HepG2 (cell line): ENCODE measurements around the gene PCIF1. TPM values are rescaled to one million over a fixed set of nuclear protein-coding genes. Genes with fewer than 3 reads are reported as not detected.

Experiments used
- AHDC1 ChIP-seq: sonication (generic); formaldehyde crosslinking; IDR thresholded peaks from 2 replicates; pipeline ENCODE4 v1.5.1; 2020; ENCODE audit warnings: mild to moderate bottlenecking, missing genetic modification reagents, borderline replicate concordance
- DNMT1 ChIP-seq: sonication (generic); formaldehyde crosslinking; IDR thresholded peaks from 2 replicates; pipeline ENCODE4 v1.5.1; 2020; ENCODE audit warnings: mild to moderate bottlenecking, missing genetic modification reagents
- KDM5B ChIP-seq: sonication (generic); formaldehyde crosslinking; IDR thresholded peaks from 2 replicates; pipeline ENCODE4 v1.4.0; 2020; ENCODE audit warnings: missing genetic modification reagents, mild to moderate bottlenecking, borderline replicate concordance
- MTF1 ChIP-seq: sonication (generic); formaldehyde crosslinking; IDR thresholded peaks from 2 replicates; pipeline ENCODE4 v1.5.0; 2020; ENCODE audit warnings: missing genetic modification reagents
- PAWR ChIP-seq: sonication (generic); formaldehyde crosslinking; IDR thresholded peaks from 2 replicates; pipeline ENCODE4 v1.4.0; 2020; ENCODE audit warnings: missing genetic modification reagents, mild to moderate bottlenecking, borderline replicate concordance
- SCMH1 ChIP-seq: sonication (generic); formaldehyde crosslinking; IDR thresholded peaks from 2 replicates; pipeline ENCODE4 v1.9.0; 2021; ENCODE audit warnings: missing genetic modification reagents, mild to moderate bottlenecking, borderline replicate concordance
- SNAPC5 ChIP-seq: sonication (generic); formaldehyde crosslinking; IDR thresholded peaks from 2 replicates; pipeline ENCODE4 v1.8.1; 2023; ENCODE audit warnings: mild to moderate bottlenecking, missing genetic modification reagents, borderline replicate concordance
- SSRP1 ChIP-seq: IDR thresholded peaks from 2 replicates; pipeline ENCODE4 v1.6.1; 2016; ENCODE audit warnings: control low read depth
- TIGD3 ChIP-seq: sonication (generic); formaldehyde crosslinking; IDR thresholded peaks from 2 replicates; pipeline ENCODE4 v1.5.1; 2020; ENCODE audit warnings: mild to moderate bottlenecking, missing genetic modification reagents, borderline replicate concordance
- TOPORS ChIP-seq: sonication (generic); formaldehyde crosslinking; IDR thresholded peaks from 2 replicates; pipeline ENCODE4 v1.8.0; 2023; ENCODE audit warnings: mild to moderate bottlenecking, missing genetic modification reagents
- TP53 ChIP-seq: sonication (generic); formaldehyde crosslinking; conservative IDR thresholded peaks from 2 replicates; pipeline ENCODE4 v1.4.0; 2020; ENCODE audit warnings: missing genetic modification reagents
- ZFP1 ChIP-seq: IDR thresholded peaks from 2 replicates; pipeline ENCODE4 v1.6.1; 2016
- ZNF343 ChIP-seq: sonication (generic); formaldehyde crosslinking; IDR thresholded peaks from 2 replicates; pipeline ENCODE4 v1.4.0; 2020; ENCODE audit warnings: mild to moderate bottlenecking, missing genetic modification reagents
- ZNF546 ChIP-seq: sonication (generic); formaldehyde crosslinking; conservative IDR thresholded peaks from 2 replicates; pipeline ENCODE4 v1.8.1; 2023; ENCODE audit warnings: mild to moderate bottlenecking, missing genetic modification reagents
- ZNF549 ChIP-seq: sonication (generic); formaldehyde crosslinking; IDR thresholded peaks from 2 replicates; pipeline ENCODE4 v1.5.0; 2020; ENCODE audit warnings: missing genetic modification reagents
- ZNF557 ChIP-seq: sonication (generic); formaldehyde crosslinking; IDR thresholded peaks from 2 replicates; pipeline ENCODE4 v1.4.0; 2020; ENCODE audit warnings: missing genetic modification reagents
- ZNF580 ChIP-seq: IDR thresholded peaks from 2 replicates; pipeline ENCODE4 v1.6.1; 2016; ENCODE audit warnings: low read depth, borderline replicate concordance
- ZNF598 ChIP-seq: sonication (generic); formaldehyde crosslinking; IDR thresholded peaks from 2 replicates; pipeline ENCODE4 v1.5.1; 2020; ENCODE audit warnings: mild to moderate bottlenecking, missing genetic modification reagents, borderline replicate concordance
- ZNF691 ChIP-seq: sonication (generic); formaldehyde crosslinking; IDR thresholded peaks from 2 replicates; pipeline ENCODE4 v1.4.0; 2020; ENCODE audit warnings: missing genetic modification reagents, low read depth, mild to moderate bottlenecking, borderline replicate concordance
- ZSCAN12 ChIP-seq: sonication (generic); formaldehyde crosslinking; IDR thresholded peaks from 2 replicates; pipeline ENCODE4 v1.9.0; 2021; ENCODE audit warnings: mild to moderate bottlenecking, missing genetic modification reagents
- ZZZ3 ChIP-seq: sonication (generic); formaldehyde crosslinking; IDR thresholded peaks from 2 replicates; pipeline ENCODE4 v1.4.0; 2020; ENCODE audit warnings: missing genetic modification reagents, mild to moderate bottlenecking, borderline replicate concordance
- polyA plus RNA-seq, 8 experiments: library from polyadenylated mRNA; depleted of rRNA in 3 of 8; stranded (reverse) in 7 of 8; unstranded in 1 of 8; fragments of >200 nt; fragmentation: Illumina TruSeq in 4 of 8; extraction: Trizol in 4 of 8; gene quantifications; 2 replicates each; pipeline versions ENCODE4 v1.2.1 to v1.2.3, GENCODE V29; 2011 to 2016; ENCODE audit warnings: low read depth in 4 of 8, missing spikeins in 1 of 8, mixed read lengths in 1 of 8; ENCODE audit not compliant: insufficient read depth in 1 of 8
- total RNA-seq, 5 experiments: library from RNA; depleted of rRNA; stranded (reverse); fragments of >200 nt; fragmentation: Illumina TruSeq; extraction: Trizol; gene quantifications; 2 replicates each; pipeline ENCODE4 v1.2.3, GENCODE V29; 2016; ENCODE audit warnings: low read depth in 1 of 5

PCIF1 gene
- total and polyA plus RNA-seq, 2 of the 13 experiments (the other 11 are each of a cell fraction or from before 2014, with no cell fraction given): 20.9 to 24.4 TPM

- TF ChIP-seq ZNF580 (CRISPR knock-in tag) (peak; percentile 96), AHDC1 (no peak), TIGD3 (CRISPR knock-in tag) (no peak), SNAPC5 (no peak), ZSCAN12 (CRISPR knock-in tag) (0 out of 2 replicates have a peak, but pooled peaks have one; percentile 8), ZFP1 (CRISPR knock-in tag) (0 out of 2 replicates have a peak, but pooled peaks have one; percentile 47), SCMH1 (CRISPR knock-in tag) (no peak), TOPORS (CRISPR knock-in tag) (no peak; the same call in 1 of the 2 replicates), ZNF598 (CRISPR knock-in tag) (peak; percentile 83; the same call in 1 of the 2 replicates), SSRP1 (CRISPR knock-in tag) (0 out of 2 replicates have a peak, but pooled peaks have one; percentile 31), ZNF343 (CRISPR knock-in tag) (no peak; the same call in 1 of the 2 replicates), PAWR (CRISPR knock-in tag) (no peak), ZNF549 (no peak; the same call in 1 of the 2 replicates), ZNF691 (CRISPR knock-in tag) (no peak), ZNF557 (CRISPR knock-in tag) (0 out of 2 replicates have a peak, but pooled peaks have one; percentile 69), MTF1 (CRISPR knock-in tag) (no peak), TP53 (CRISPR knock-in tag) (no peak), ZNF546 (peak; percentile 23; the same call in 1 of the 2 replicates), KDM5B (CRISPR knock-in tag) (peak; percentile 93), DNMT1 (CRISPR knock-in tag) (no peak), ZZZ3 (CRISPR knock-in tag) (no peak)
Measured at GRCh38 chr20:45890077-45890984, 44.2 kb upstream of the PCIF1 start (continued).
